AG10803 (cell line): ENCODE data around the gene SZT2.

Source experiments
- DNase-seq: peaks from one replicate; pipeline ENCODE4 v3.0.0; 2010; ENCODE audit warnings: low read depth
- H3K4me3 ChIP-seq: 2 replicates; pipeline ENCODE4 v1.5.1; 2011; ENCODE audit warnings: mild to moderate bottlenecking, low read length, control low read depth
- TF ChIP-seq, protein P1 (sequence below): conservative IDR thresholded peaks from 2 replicates; pipeline ENCODE4 v1.5.1; 2011; ENCODE audit warnings: mild to moderate bottlenecking, low read length, control low read depth, inconsistent platforms

Gene SZT2

GRCh38 chr1:43415901-43416300, 26.2 kb downstream of the SZT2 start:
- TF ChIP-seq, protein P1, sequence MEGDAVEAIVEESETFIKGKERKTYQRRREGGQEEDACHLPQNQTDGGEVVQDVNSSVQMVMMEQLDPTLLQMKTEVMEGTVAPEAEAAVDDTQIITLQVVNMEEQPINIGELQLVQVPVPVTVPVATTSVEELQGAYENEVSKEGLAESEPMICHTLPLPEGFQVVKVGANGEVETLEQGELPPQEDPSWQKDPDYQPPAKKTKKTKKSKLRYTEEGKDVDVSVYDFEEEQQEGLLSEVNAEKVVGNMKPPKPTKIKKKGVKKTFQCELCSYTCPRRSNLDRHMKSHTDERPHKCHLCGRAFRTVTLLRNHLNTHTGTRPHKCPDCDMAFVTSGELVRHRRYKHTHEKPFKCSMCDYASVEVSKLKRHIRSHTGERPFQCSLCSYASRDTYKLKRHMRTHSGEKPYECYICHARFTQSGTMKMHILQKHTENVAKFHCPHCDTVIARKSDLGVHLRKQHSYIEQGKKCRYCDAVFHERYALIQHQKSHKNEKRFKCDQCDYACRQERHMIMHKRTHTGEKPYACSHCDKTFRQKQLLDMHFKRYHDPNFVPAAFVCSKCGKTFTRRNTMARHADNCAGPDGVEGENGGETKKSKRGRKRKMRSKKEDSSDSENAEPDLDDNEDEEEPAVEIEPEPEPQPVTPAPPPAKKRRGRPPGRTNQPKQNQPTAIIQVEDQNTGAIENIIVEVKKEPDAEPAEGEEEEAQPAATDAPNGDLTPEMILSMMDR = no peak
- no peak for DNase-seq
- H3K4me3 ChIP-seq = no peak overlapping the region

DNA sequence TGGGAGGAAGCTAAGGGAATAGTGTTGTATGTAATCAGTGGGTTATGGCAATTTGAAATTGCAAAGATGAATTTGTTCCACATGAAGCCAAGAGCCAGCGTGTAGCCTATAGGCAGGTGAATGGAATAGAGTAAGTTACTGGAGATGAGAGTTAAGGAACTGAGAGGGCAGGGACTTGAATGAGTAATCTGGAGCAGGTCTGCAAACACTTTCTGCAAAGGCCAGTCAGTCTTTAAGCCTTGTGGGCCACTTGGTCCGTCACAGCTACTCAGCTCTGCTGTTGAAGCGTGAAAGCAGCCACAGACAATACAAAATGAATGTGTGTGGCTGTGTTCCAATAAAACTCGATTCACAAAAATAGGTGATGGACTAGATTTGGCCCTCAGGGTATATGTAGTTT, 29.2 kb downstream of the SZT2 start:
- no peak overlapping the region for H3K4me3 ChIP-seq
- no peak for DNase-seq
- TF ChIP-seq, protein P1 = no peak

- TF ChIP-seq, protein P1 = no peak
- H3K4me3 ChIP-seq = no peak overlapping the region
- DNase-seq = no peak
These were observed 30.1 kb downstream of the SZT2 start for GRCh38 chr1:43419627-43420425.

- DNase-seq = no peak
- no peak overlapping the region for H3K4me3 ChIP-seq
- TF ChIP-seq, protein P1 = no peak
These were observed 31.2 kb downstream of the SZT2 start for GRCh38 chr1:43420874-43421273.

GRCh38 chr1:43421396-43421795, 31.7 kb downstream of the SZT2 start:
- no peak overlapping the region for H3K4me3 ChIP-seq
- no peak for DNase-seq
- TF ChIP-seq, protein P1 = no peak

- no peak overlapping the region for H3K4me3 ChIP-seq
- TF ChIP-seq, protein P1 = no peak
- DNase-seq = no peak
These were observed 32.5 kb downstream of the SZT2 start for GRCh38 chr1:43421976-43422750.
